ENCODE measurements around the gene RALGAPB.

- TF ChIP-seq EP300 (IDR thresholded peaks at IDR 0.05; ENCODE audit: borderline replicate concordance): no peak
- no peak for TF ChIP-seq REST (IDR thresholded peaks at IDR 0.05; ENCODE audit: low read depth)
- TF ChIP-seq TAF1 (IDR thresholded peaks at IDR 0.05; ENCODE audit: low read depth): no peak
- no peak for TF ChIP-seq RAD21 (IDR thresholded peaks at IDR 0.05; ENCODE audit: low read depth)
- no peak for TF ChIP-seq TEAD4 (IDR thresholded peaks at IDR 0.05)
- no peak for TF ChIP-seq FOXM1 (IDR thresholded peaks at IDR 0.05; ENCODE audit: borderline replicate concordance, low read depth)
- TF ChIP-seq CREB1 (IDR thresholded peaks at IDR 0.05; ENCODE audit: low read depth): no peak
- TF ChIP-seq MAX (IDR thresholded peaks at IDR 0.05): no peak
- no peak for TF ChIP-seq NFIC (IDR thresholded peaks at IDR 0.05)
- no peak for TF ChIP-seq CEBPB (IDR thresholded peaks at IDR 0.05)
- TF ChIP-seq YY1 (IDR thresholded peaks at IDR 0.05; ENCODE audit: low read depth): no peak
- no peak for TF ChIP-seq EGR1 (IDR thresholded peaks at IDR 0.05)
These were observed 154.4 kb downstream of the RALGAPB start for GRCh38 chr20:38626921-38627659.

Measured in Ishikawa (cell line).